Measurements from ENCODE around the gene ARHGAP9.

The ARHGAP9 gene

GRCh38 chr12:57471661-57472060 lies 8.0 kb downstream of the ARHGAP9 start:
- no peak for DNase-seq

GRCh38 chr12:57470970-57471656 lies 8.6 kb downstream of the ARHGAP9 start:
- no peak for DNase-seq

DNA sequence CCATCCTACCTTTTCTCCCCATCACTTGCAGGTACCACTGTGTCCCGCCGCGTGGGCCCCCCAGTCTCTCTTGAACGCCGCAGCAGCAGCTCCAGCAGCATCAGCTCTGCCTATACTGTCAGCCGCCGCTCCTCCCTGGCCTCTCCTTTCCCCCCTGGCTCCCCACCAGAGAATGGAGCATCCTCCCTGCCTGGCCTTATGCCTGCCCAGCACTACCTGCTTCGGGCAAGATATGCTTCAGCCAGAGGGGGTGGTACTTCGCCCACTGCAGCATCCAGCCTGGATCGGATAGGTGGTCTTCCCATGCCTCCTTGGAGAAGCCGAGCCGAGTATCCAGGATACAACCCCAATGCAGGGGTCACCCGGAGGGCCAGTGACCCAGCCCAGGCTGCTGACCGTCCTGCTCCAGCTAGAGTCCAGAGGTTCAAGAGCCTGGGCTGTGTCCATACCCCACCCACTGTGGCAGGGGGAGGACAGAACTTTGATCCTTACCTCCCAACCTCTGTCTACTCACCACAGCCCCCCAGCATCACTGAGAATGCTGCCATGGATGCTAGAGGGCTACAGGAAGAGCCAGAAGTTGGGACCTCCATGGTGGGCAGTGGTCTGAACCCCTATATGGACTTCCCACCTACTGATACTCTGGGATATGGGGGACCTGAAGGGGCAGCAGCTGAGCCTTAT lies 9.2 kb downstream of the ARHGAP9 start:
- DNase-seq, result no peak

- no peak for DNase-seq
These were observed 10.1 kb downstream of the ARHGAP9 start for GRCh38 chr12:57469296-57470164.

- DNase-seq, result no peak
These were observed 11.8 kb downstream of the ARHGAP9 start for GRCh38 chr12:57467915-57468314.

- DNase-seq, result no peak
These were observed 12.3 kb downstream of the ARHGAP9 start for GRCh38 chr12:57467212-57467874.

- no peak for DNase-seq
These were observed 13.7 kb downstream of the ARHGAP9 start for GRCh38 chr12:57465747-57466505.

DNA sequence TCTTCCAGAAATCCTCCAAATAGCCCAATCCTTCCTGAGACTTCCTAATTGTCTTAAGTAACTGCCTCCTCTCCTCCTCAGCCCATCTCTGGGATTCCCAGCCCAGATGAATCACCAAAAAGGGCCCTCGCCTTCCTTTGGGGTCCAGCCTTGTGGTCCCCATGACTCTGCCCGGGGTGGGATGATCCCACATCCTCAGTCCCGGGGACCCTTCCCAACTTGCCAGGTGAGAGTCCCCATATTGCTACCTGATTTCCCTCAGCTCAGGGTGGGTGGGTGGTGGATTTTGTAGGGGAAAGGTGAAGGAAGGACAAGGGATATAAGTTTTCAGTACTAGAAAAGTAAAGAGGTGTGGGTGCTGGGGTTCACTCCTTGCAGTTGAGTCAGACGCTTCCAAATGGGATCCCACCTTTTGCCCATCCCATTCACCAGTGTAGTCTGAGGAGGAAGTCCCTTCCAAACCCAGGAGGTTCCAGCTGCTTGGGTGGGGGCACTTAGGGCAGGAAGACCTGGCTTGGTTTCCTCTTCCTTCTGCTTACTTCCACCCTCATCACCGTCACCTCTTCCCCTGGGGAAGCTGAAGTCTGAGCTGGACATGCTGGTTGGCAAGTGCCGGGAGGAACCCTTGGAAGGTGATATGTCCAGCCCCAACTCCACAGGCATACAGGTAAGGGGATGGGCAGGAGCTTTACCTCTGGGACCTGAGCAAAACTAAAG lies 14.5 kb downstream of the ARHGAP9 start:
- no peak for DNase-seq

- DNase-seq, result no peak
These were observed 15.1 kb downstream of the ARHGAP9 start for GRCh38 chr12:57464569-57464968.

- DNase-seq, result no peak
These were observed 16.8 kb downstream of the ARHGAP9 start for GRCh38 chr12:57462912-57463253.

- peak; percentile 89 for DNase-seq
These were observed 17.3 kb downstream of the ARHGAP9 start for GRCh38 chr12:57462251-57462911.

DNA sequence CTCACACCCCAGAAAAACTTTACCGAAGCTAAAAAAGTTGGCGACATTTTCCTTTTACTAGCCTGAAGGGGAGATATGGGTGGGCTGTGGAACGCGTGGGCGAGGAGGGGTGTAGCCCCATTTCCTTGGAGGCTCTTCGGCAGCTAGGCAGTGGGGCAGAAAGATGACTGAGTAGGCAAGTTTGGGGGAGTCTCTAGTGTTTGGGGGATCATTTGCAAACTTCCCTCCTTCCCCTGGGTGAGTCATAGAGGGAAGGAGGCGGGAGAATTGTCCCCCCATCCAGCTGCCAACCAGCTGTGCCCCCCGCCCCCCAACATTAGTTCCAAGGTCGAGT lies 17.8 kb downstream of the ARHGAP9 start:
- peak; percentile 38 for DNase-seq

DNA sequence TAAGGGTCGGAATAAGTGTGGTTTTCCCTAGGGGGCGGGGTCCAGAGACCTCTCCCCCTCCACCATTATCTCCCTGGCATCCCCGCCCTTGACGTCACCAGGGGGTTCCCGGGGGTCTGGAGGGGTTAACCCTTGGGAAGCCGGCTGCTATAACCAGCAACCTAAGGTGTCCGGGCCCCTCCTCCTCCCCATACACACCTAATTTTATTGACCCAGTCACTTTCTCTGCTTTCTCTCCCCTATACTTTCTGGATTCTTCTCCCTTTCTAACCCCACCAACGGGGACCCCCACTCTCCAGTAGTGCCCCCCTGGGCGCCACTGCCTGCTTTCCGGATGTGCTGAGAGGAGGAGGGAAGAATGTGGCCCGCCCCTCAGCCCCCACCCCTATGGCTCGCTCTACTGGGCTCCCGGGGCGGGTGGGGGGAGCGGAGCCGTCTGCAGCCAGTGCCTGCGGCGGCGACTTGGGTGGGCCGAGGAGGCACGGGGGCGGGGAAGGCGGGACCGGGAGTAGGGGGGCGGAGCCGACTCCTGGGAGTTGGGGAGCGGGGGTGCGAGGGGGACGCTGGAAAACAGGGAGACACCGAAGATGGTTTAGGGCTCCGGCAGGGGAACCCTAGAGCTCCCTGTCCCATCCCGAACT lies 18.3 kb downstream of the ARHGAP9 start:
- peak; percentile 48 for DNase-seq

GRCh38 chr12:57460841-57461275 lies 18.8 kb downstream of the ARHGAP9 start:
- DNase-seq, result no peak

DNA sequence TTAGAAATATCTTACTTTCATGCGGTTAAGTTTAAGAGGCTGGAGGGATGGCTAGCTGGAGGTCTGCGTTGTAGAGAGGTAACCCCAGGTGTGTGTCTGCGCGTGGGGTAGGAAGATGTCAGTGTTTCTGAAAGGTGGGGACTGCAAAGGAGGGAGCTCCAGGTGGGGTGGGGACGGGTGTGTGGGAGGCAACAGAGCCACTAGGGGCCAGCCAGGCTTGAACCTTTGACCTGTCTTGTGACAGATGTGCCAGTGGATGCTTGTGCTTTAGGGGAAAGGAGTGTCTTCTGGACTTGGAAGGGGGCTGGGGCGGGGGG lies 19.2 kb downstream of the ARHGAP9 start:
- no peak for DNase-seq

DNA sequence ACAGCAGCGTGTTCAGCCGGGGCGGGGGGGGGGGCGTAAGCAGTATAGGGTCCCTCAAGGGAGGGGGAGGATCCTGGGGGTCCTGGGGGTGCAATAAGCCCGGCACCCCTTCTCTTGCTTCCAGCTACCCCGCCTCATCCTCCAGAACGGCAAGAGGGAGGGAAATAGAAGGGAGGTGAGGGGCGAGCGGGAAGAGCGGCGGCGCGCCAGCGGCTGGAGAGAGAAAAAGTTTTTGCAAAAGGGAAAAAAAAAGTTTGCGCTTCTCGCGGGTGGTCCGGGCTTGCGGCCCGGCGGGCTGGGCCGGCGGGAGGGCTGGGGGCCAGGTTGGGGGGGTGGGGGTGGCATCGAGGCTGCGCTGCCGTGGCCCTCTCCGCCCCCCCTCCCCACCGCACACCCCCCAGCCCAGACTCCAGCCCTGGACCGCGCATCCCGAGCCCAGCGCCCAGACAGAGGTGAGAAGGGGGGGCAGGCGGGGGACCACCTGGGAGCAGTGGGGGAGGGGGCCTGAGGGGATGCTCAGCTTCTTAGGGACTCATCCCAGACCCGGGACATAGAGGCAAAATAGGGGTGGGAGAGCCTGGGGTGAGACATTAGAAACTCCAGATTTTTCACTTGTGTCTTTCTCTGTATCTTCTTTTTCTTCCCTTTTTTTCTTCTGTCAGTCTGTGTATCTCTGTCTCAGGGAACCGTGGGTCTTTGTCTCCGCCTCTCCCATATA lies 19.8 kb downstream of the ARHGAP9 start, which contains the start of gene GLI1:
Gene GLI1 (plus strand): TSS at position 36 of the 718 bp plus-strand sequence. CDS start 3,907 bp downstream, outside the sequence.
- no peak for DNase-seq

- DNase-seq, result peak; percentile 96
These were observed 20.5 kb downstream of the ARHGAP9 start for GRCh38 chr12:57459055-57459749.

GRCh38 chr12:57458665-57459054 lies 21.0 kb downstream of the ARHGAP9 start:
- DNase-seq, result no peak

- no peak for DNase-seq
These were observed 22.8 kb downstream of the ARHGAP9 start for GRCh38 chr12:57456737-57457490.
